ENCODE measurements around the gene CFAP74. TPM values are rescaled to one million over a fixed set of nuclear protein-coding genes. Genes with fewer than 3 reads are reported as not detected.

CFAP74 gene
- total and polyA plus RNA-seq, 2 donors (not counting 3 experiments of a cell fraction or from before 2014, with no cell fraction given), result not detected

DNA sequence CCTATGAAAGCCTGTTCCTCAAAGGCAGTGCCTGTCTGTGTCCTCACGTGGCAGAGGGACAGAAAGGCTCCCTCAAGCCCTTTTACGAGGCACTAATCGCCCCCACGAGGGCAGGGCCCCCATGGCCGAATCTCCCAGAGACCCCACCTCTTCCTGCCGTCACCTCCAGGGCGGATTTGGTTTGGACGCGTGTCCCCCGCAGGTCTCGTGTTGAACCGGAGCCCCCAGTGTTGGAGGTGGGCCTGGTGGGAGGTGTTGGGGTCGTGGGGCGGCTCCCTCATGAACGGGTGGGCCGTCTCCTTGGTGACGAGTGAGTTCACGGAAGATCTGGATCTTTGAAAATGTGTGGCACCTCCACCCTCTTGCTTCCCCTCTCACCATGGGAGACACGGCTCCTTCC, 27.6 kb downstream of the CFAP74 start:
- Histone ChIP-seq H3K79me2 (ENCODE audit: control insufficient read depth, insufficient read depth, low read length) (no peaks in the 10 kb centered on the region), H3K4me3 (replicated peaks in 1 of 3; ENCODE audit: insufficient read depth in 1 of 3, low read depth in 1 of 3, low read length in 3 of 3) (no peak overlapping the region), H4K20me1 (replicated peaks; ENCODE audit: control insufficient read depth, extremely low read depth, insufficient read depth, low read length) (no peaks in the 10 kb centered on the region), H3K27ac (ENCODE audit: insufficient read depth, low read depth, low read length) (no peak overlapping the region), H3K9ac (replicated peaks; ENCODE audit: extremely low read depth, insufficient read depth, low read length) (no peak overlapping the region), H3K27me3 (ENCODE audit: control insufficient read depth in 2 of 2, insufficient read depth in 2 of 2, low read length in 2 of 2) (no peaks in the 10 kb centered on the region), H3K4me2 (ENCODE audit: insufficient read depth, low read length) (no peak overlapping the region), H3K36me3 (ENCODE audit: control insufficient read depth in 2 of 2, extremely low read depth in 1 of 2, insufficient read depth in 2 of 2, low read length in 2 of 2) (no peaks in the 10 kb centered on the region), H3K4me1 (ENCODE audit: control insufficient read depth, extremely low read depth, insufficient read depth, low read length) (no peaks in the 10 kb centered on the region), H3K9me1 (replicated peaks; ENCODE audit: control insufficient read depth, extremely low read depth, insufficient read depth, low read length) (no peaks in the 10 kb centered on the region), H2AFZ (ENCODE audit: low read depth, low read length) (no peak overlapping the region), H3K9me3 (replicated peaks; ENCODE audit: control insufficient read depth, insufficient read depth, low read length) (no peaks in the 10 kb centered on the region)
- intact Hi-C loops (cut with micrococcal nuclease), result no loop called here
- ChIA-PET POLR2A (no interaction called here), CTCF (no interaction called here)
- no peak for TF ChIP-seq EZH2 (IDR thresholded peaks at IDR 0.05; ENCODE audit: borderline replicate concordance, low read depth, low read length, severe bottlenecking)
- no peak for TF ChIP-seq FOS (IDR thresholded peaks at IDR 0.05; ENCODE audit: borderline replicate concordance, insufficient read depth, low read length)
- no peak for TF ChIP-seq POLR2AphosphoS5 (IDR thresholded peaks at IDR 0.05; ENCODE audit: insufficient read depth, low read depth, low read length)
- TF ChIP-seq, protein P1, sequence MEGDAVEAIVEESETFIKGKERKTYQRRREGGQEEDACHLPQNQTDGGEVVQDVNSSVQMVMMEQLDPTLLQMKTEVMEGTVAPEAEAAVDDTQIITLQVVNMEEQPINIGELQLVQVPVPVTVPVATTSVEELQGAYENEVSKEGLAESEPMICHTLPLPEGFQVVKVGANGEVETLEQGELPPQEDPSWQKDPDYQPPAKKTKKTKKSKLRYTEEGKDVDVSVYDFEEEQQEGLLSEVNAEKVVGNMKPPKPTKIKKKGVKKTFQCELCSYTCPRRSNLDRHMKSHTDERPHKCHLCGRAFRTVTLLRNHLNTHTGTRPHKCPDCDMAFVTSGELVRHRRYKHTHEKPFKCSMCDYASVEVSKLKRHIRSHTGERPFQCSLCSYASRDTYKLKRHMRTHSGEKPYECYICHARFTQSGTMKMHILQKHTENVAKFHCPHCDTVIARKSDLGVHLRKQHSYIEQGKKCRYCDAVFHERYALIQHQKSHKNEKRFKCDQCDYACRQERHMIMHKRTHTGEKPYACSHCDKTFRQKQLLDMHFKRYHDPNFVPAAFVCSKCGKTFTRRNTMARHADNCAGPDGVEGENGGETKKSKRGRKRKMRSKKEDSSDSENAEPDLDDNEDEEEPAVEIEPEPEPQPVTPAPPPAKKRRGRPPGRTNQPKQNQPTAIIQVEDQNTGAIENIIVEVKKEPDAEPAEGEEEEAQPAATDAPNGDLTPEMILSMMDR (IDR thresholded peaks at IDR 0.05; ENCODE audit: extremely low read depth in 1 of 2, insufficient read depth in 1 of 2, low read depth in 1 of 2, low read length in 2 of 2), result no peak
- TF ChIP-seq GATA2 (IDR thresholded peaks at IDR 0.05; ENCODE audit: insufficient read depth, insufficient read length, low read depth, low read length), result no peak
- no peak for TF ChIP-seq MYC (IDR thresholded peaks at IDR 0.05; ENCODE audit: low read depth, low read length)
- no peak for TF ChIP-seq JUN (IDR thresholded peaks at IDR 0.05; ENCODE audit: borderline replicate concordance, insufficient read depth, insufficient read length, low read depth)
- TF ChIP-seq POLR2A (IDR thresholded peaks at IDR 0.05; ENCODE audit: low read depth, low read length), result no peak
- TF ChIP-seq, protein P2, sequence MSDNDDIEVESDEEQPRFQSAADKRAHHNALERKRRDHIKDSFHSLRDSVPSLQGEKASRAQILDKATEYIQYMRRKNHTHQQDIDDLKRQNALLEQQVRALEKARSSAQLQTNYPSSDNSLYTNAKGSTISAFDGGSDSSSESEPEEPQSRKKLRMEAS (IDR thresholded peaks at IDR 0.05; ENCODE audit: insufficient read depth, insufficient read length), result no peak
- FAIRE-seq (no peak), DNase-seq (ENCODE audit: low read depth, low spot score) (no peak)
- BruUV-seq (replicated peaks), result no TSS peak
- dilution Hi-C loops (cut with MboI; ENCODE audit: extremely low pct_ligation_motif_present, low sequenced_read_pairs), result no loop called here

Measured in endothelial cell of umbilical vein (primary cell).